Ishikawa (cell line): ENCODE results near the gene MYG1.

ENCODE experiments used
- CEBPB ChIP-seq: IDR thresholded peaks from 2 replicates; pipeline ENCODE4 v1.6.1; 2012
- CREB1 ChIP-seq: IDR thresholded peaks from 2 replicates; pipeline ENCODE4 v1.6.1; 2012; ENCODE audit warnings: low read depth
- EGR1 ChIP-seq: IDR thresholded peaks from 2 replicates; pipeline ENCODE4 v1.6.1; 2012
- EP300 ChIP-seq: IDR thresholded peaks from 2 replicates; pipeline ENCODE4 v1.6.1; 2012; ENCODE audit warnings: borderline replicate concordance
- FOXM1 ChIP-seq: IDR thresholded peaks from 2 replicates; pipeline ENCODE4 v1.6.1; 2012; ENCODE audit warnings: low read depth, borderline replicate concordance
- MAX ChIP-seq: IDR thresholded peaks from 2 replicates; pipeline ENCODE4 v1.6.1; 2012
- NFIC ChIP-seq: IDR thresholded peaks from 2 replicates; pipeline ENCODE4 v1.6.1; 2012
- RAD21 ChIP-seq: IDR thresholded peaks from 2 replicates; pipeline ENCODE4 v1.6.1; 2012; ENCODE audit warnings: low read depth
- REST ChIP-seq: IDR thresholded peaks from 2 replicates; pipeline ENCODE4 v1.6.1; 2012; ENCODE audit warnings: low read depth, mild to moderate bottlenecking
- TAF1 ChIP-seq: IDR thresholded peaks from 2 replicates; pipeline ENCODE4 v1.6.1; 2012; ENCODE audit warnings: low read depth, mild to moderate bottlenecking
- TCF12 ChIP-seq: IDR thresholded peaks from 2 replicates; pipeline ENCODE4 v1.6.1; 2012; ENCODE audit warnings: low read depth
- TEAD4 ChIP-seq: IDR thresholded peaks from 2 replicates; pipeline ENCODE4 v1.6.1; 2012
- USF1 ChIP-seq: IDR thresholded peaks from 2 replicates; pipeline ENCODE4 v1.6.1; 2012
- YY1 ChIP-seq: IDR thresholded peaks from 2 replicates; pipeline ENCODE4 v1.6.1; 2012; ENCODE audit warnings: low read depth
- ZBTB7A ChIP-seq: IDR thresholded peaks from 2 replicates; pipeline ENCODE4 v1.6.1; 2012; ENCODE audit warnings: low read depth

The MYG1 gene

GRCh38 chr12:53299101-53299453 is 418 bp upstream of the MYG1 start:
- TF ChIP-seq REST (no peak), FOXM1 (no peak)

GRCh38 chr12:53300187-53300586 is 692 bp downstream of the MYG1 start:
- TF ChIP-seq TAF1: no peak

- TF ChIP-seq TAF1: no peak
- no peak for TF ChIP-seq NFIC
- TF ChIP-seq CREB1: no peak
- TF ChIP-seq USF1: no peak
- TF ChIP-seq FOXM1: no peak
- TF ChIP-seq TEAD4: no peak
- no peak for TF ChIP-seq REST
- TF ChIP-seq EP300: no peak
- TF ChIP-seq MAX: no peak
- TF ChIP-seq EGR1: no peak
- no peak for TF ChIP-seq ZBTB7A
- TF ChIP-seq CEBPB: no peak
- no peak for TF ChIP-seq YY1
- no peak for TF ChIP-seq TCF12
- no peak for TF ChIP-seq RAD21
Measured at GRCh38 chr12:53302903-53303302, 3.4 kb downstream of the MYG1 start.

- TF ChIP-seq NFIC (no peak), EP300 (no peak), REST (no peak), TCF12 (no peak)
Measured at GRCh38 chr12:53306826-53307225, 7.3 kb downstream of the MYG1 start.

- no peak for TF ChIP-seq TAF1
- no peak for TF ChIP-seq MAX
- TF ChIP-seq ZBTB7A: no peak
- no peak for TF ChIP-seq NFIC
- no peak for TF ChIP-seq TCF12
- TF ChIP-seq TEAD4: no peak
- no peak for TF ChIP-seq EGR1
Measured at GRCh38 chr12:53308276-53308675, 8.8 kb downstream of the MYG1 start.

- TF ChIP-seq MAX (no peak), REST (no peak), TAF1 (no peak), USF1 (no peak), TCF12 (no peak), CEBPB (no peak), NFIC (no peak), CREB1 (no peak), ZBTB7A (no peak), YY1 (no peak), EP300 (no peak), RAD21 (no peak), TEAD4 (no peak), EGR1 (no peak), FOXM1 (no peak)
Measured at GRCh38 chr12:53313996-53314395, 14.5 kb downstream of the MYG1 start.
